Brain pericyte (primary cell): Measurements from ENCODE around the gene COL25A1.
"Not testable (repeated sequence)": the region's sequence is repeated elsewhere in the genome, so short reads cannot be mapped to it uniquely, and the experiment has no call there.

Experiments
- DNase-seq: peaks from one replicate; pipeline ENCODE4 v3.0.0-alpha.2; 2012; ENCODE audit warnings: low read depth, low spot score

Gene COL25A1

DNA sequence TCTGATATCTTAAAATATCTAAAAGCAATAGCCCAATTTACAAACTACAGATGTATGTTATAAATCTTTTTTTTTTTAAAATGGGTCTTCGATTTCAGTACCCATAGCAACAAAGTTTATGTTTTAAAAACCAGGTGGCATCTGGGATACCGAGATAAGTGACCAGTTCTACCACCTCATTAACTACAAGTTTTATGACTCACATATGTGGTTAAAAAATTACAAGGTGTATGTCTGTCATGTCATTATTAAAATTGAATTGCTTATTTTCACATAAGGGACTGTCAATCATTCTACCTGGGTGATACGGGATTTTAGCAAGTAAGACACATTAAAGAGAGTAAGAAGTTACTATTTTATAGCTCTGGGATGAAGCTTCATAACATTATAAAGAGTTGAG lies 347.6 kb downstream of the COL25A1 start:
- DNase-seq: no peak

DNA sequence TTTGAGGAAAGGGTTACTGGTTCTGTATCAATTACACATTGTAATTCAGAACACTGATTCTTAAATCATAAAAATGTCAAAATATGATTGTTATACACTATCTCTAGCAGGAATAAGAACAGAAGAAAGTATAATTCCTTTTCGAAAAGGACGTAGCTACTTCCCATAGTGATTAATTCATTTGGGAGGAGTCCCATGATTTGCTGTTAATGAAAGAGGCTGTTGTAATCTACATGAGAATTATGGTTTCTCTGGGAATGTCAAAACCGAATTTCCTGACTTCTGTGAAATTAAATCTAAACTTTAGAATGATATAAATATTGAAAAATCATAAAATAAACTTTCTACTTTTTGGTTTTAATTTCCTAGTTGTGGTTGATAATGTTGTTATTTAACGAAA lies 348.5 kb downstream of the COL25A1 start:
- DNase-seq: no peak

DNA sequence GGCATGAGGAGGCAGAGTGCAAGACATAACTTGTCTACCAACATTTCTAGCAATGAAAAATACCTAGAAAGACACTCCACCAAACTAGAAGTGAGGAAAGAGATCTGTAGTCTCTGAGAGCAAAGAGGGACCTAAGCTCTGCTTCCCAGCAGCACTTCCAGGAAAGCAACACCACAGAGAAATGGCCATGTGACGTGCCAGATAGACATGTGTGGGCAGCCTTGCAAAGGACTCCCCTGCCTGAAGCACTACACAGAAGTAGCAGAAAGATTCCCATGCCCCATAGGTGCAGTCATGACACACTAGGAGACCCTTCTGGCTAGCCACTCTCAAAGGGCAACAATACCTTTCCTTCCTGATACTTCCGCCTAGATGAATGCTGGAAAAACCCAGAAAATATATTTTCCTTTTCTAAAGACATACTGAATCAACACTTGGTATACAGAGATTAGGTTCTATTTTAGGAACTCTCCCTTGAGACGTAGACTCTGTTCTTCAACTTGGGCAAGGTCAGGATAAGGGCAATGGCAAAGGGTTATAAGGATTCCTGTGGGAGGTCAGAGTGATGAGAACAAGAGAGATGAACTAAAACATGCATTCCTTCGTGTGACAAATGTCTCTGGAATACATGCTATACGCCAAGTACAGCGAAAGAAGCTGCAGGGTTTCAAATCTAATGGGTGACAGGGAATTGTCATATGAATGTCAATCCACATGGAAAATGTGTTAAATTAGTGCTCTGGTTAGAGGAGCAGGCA lies 352.1 kb downstream of the COL25A1 start:
- DNase-seq: no peak

DNA sequence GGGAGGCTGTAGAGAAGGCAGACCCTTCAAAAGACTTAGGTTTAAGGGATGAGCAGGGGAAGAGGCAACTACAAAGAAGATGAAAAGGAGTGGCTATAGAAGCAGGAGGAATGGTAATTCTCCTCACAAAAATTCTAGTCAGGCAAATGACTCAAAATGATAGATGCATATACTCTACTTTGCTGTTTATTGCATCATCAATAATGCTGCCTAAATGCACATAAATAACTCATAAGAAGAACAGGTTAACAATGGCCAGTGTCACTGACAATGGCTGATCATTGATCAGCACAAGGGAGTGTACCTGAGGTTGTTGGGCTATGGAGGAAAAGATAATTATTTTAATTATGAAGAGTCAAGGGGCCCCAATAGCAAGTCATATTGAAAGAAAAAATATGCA lies 354.9 kb downstream of the COL25A1 start:
- no peak for DNase-seq

DNA sequence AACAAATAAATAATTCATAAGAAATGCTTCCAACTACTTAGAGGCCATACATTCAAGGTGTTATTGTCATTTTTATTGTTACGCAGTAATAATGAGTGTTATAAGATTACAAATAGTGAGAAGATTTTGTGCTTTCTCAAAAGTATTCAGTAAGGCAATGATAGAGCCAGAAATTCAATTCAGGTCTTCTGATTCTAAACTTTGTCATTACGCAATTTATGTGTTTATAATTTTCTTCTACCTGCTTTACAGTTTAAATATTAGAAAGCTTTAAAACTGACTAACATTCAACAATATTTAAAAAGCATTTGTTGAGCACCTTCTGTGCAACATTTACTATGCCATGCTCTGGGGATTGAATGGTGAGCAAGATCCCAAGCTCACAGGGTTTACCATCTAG lies 356.2 kb downstream of the COL25A1 start:
- DNase-seq: no peak

DNA sequence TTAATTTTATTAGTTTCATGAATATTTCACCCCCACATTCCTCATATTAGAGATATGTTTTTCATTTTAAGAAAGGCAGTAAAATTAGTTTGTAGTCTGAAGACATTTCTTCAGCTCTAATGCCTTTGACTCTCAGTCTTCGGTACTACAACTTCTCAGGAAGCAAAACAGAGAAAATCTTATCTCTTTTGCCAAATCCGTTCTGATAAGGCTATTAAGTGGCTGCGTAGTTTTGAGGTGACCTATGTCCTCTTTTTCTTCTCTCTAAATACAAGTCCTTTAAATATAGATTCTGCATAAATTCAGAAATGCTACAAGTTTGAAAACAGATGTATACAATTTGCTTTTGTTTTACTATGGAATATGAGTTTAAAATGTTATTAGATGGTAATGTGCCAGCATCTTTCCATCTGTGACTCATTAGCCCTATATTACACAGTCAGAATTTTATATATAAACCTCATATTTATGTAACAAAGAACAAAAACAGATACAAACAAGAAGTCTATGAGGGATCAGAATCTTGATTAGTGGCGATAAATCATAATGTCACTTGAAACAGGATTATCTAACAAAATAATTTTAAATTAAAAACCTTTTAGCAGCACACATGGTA lies 358.4 kb downstream of the COL25A1 start:
- no peak for DNase-seq

DNA sequence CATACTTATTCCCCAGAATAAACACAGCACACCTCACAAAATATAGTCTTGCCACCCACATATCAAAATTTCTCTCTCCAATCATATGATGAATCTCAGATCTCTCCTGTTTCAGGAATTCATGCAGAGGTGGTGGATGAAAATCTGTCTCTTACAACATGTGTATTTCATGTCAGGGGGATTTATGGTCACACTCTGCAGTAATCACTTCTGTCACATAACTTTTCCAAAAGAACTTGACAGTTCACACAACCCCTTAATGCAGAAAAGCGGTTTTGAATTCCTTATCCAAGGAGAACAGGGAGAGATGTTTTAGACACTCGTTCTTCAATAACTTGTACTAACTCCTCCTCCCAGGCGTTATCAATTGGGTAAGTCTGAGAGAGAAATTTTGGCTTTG lies 359.1 kb downstream of the COL25A1 start:
- DNase-seq: no peak

GRCh38 chr4:108941904-108942430 lies 360.5 kb downstream of the COL25A1 start:
- DNase-seq: no peak

GRCh38 chr4:108940634-108941033 lies 361.8 kb downstream of the COL25A1 start:
- DNase-seq: no peak

DNA sequence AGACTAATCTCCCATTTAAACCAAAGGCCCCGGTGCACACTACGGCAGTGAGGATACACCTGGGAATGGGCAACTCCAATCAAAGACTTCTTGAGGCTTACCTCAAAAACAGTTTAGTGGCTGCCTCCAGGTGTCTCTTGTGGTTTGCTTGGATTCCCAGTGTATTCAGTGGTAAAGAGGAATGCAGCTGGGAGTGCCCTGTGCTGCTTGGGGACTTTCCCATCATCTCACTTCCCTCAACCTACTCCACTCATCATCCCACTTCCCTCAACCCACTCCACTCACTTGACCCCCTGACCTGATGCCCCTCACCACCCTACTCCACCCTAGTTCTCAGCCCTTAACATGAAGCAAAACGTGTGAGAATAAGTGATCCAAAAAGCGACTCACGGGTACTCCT lies 362.3 kb downstream of the COL25A1 start:
- no peak for DNase-seq

DNA sequence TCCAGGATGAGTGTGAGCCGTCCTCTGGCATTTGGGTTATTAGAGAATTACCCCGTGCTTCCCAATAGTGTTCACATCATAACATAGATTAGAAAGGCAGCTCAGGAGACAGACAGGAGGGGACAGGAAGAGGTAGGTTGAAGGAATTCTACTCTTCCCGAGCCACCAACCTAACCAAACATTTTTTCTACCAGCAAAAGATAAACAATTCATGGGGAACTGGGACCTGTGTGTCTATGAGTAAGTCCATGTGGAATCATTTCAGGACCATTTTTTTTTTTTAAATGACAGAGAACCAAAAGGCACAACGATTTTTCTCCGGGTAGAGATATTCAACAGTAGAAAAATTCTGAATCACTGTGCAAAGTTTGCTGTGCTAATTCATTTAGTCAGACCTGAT lies 365.4 kb downstream of the COL25A1 start:
- no peak for DNase-seq

- DNase-seq: not testable (repeated sequence)
These were observed 368.5 kb downstream of the COL25A1 start for GRCh38 chr4:108933925-108934324.

DNA sequence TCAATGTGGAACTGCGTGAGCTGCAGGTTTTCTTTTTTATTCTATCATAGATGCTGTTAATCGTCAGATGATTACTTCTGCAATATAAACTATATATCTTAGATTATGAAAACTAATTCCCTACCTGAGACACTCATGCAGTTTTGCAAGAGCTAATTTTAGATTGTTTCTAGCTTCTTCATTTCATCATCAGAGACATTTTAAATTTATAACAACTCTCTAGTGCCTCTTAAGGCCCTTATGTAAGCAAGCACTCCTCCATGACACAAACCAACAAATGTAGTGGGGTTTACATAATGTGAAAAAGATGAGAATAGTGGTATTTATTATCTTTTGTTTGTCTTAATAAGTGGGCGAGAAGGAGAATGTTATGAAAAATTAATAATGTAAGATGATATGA lies 369.4 kb downstream of the COL25A1 start:
- no peak for DNase-seq

- no peak for DNase-seq
These were observed 370.5 kb downstream of the COL25A1 start for GRCh38 chr4:108931926-108932325.

- DNase-seq: no peak
These were observed 372.3 kb downstream of the COL25A1 start for GRCh38 chr4:108930186-108930585.

DNA sequence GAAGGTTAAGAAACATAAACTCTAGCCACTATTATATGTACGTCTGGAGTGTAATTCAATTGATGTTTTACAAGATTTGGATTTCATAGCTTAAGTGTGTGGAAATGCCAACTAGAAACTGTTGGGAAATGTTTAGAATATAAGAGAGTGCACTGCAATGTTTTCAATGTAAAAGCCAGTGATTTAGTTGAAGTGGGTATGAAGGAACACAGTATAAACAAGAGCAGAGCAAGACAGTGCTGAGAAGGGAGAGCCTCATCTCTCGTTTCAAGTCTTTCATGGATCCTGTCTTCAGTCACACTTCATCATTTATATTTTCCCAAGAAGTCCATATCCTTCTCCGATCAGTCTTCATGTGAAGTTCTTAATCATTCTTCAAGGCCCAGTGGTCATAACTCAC lies 375.7 kb downstream of the COL25A1 start:
- DNase-seq: no peak

DNA sequence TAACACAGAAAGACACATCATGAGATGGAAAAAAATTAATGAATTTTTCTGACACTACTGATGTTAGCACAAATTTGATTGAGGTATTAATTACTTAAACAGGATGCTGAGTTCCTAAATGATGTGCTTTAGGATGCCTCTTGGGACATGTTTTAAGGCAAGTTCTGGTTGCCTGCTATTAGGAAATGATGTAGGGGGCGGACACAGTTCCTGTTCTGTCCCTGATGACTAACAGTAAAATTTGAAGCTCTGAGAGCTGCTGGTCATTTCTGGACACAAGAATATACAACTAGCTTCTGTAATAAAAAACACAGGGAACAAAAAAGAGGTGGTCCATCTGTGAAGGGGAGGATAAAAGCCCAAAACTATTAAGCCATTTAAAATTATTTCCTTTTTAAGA lies 376.4 kb downstream of the COL25A1 start:
- no peak for DNase-seq

DNA sequence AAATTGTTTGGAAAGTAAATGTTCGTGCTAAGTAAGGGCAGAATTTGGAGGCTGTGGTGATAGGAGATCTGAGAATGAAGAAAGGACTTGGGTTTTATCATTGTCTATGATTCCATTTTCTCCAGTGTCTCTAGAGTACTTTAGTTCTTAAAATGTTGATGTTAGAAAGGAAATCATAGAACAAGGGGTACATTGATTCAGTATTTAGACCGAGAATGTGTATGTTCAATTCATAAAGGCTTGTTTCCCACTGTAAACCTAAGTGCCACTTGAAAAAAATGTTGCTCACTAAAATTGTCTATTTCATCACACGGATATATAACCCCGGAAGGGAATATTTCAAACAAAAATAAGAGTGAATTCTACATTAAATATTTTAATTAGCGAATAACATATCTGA lies 380.3 kb downstream of the COL25A1 start:
- no peak for DNase-seq

DNA sequence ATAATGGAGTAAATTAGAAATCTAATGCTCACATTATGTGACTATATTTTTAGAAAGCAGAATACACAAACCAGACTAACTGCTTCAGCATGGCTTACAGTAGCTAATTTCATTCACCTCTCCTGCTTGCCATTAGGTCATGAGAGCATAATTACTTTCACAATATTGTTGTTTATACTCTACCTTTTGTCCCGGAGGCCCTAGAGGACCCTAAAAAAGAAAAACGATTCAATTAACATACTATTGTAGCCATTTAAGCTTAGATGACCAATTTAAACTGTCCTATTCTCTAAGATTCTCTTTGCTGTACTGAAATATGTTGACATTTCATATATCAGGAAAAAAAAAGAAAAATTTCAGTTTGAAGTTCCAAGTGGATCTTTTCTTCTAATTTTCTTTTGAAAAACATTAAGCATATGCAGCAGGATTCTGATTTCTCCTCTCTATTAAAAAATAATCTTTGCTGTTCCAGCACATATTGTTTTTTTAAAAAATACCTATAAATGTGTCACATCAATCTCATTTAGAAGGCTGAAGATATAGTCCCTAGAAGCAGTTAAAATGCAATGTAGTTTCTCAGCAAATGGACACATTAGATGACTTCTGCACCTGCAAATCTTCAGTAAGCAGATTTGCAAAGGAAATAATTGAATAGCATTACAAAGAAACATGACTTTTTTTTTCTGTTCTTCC lies 381.9 kb downstream of the COL25A1 start:
- DNase-seq: no peak

DNA sequence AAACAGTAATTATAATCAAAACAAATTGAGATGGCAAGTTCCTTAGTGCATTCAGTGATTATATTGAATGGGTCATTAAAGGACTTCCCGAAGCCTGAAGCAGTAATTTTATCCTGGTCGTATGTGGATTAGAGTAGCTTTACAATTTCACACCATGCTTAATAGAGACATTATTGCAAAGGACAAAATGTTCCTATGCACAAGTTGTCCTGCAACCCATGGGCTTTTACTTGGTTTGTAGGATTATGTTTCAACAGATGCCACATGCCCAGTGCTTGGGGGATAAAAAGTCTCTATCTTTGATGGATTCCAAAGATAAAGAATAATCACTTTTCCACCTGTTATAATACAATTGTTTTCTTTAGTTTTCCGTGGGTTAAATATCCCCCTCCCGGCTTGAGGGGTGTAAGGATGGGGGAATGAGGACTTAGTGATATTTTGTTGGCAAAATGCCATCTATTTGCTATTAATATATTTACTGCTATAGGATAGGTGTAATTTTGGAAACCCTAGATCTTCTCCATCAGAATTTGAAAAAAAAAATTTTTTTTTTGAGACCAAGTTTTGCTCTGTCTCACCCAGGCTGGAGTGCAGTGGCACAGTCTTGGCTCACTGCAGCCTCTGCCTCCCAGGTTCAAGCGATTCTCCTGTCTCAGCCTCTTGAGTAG lies 383.1 kb downstream of the COL25A1 start:
- DNase-seq: no peak

DNA sequence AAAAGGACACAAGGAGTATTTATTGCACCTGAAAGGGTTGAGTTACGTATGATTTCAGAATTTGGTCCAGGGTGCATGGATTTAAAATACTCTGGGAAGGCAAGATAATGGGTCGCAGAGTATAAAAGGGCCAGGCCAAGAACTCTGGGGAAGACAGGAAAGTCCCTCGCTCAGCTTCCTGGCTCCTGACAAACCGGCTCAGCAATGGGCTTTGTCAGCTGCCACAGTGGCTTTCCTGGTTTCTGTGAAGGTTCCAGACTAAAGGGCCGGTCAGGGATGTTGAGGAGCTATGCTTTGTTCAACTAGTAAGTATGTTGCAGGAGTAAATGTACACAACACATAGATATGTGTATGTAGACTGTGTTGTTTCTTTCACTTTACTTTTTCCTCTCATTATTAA lies 385.2 kb downstream of the COL25A1 start:
- DNase-seq: no peak

- no peak for DNase-seq
These were observed 385.8 kb downstream of the COL25A1 start for GRCh38 chr4:108916638-108917037.
